Brain microvascular endothelial cell (primary cell): Measurements from ENCODE around the gene DLG1.

Source experiments
- DNase-seq: peaks from one replicate; pipeline ENCODE4 v3.0.0-alpha.2; 2020
- H3K27ac ChIP-seq: fragments of 250-450 bp; sonication (Bioruptor Pico); 2 replicates; pipeline ENCODE4 v1.5.1; 2020; ENCODE audit warnings: mild to moderate bottlenecking, moderate library complexity
- H3K27me3 ChIP-seq: fragments of 250-450 bp; sonication (Bioruptor Pico); replicated peaks from 2 replicates; pipeline ENCODE4 v1.5.1; 2020; ENCODE audit warnings: mild to moderate bottlenecking
- H3K36me3 ChIP-seq: fragments of 250-450 bp; sonication (Bioruptor Pico); replicated peaks from 2 replicates; pipeline ENCODE4 v1.5.1; 2020; ENCODE audit warnings: mild to moderate bottlenecking
- H3K4me3 ChIP-seq: 2 replicates; pipeline ENCODE4 v1.5.1; 2011; ENCODE audit warnings: low read depth, mild to moderate bottlenecking, control low read depth, low read length, moderate library complexity
- in situ Hi-C: cut with HindIII; loops from 2 replicates; pipeline ENCODE4 v1.10.0; 2017; ENCODE audit warnings: low sequenced_read_pairs, low pct_ligation_motif_present
- TF ChIP-seq, protein P1 (sequence below): IDR thresholded peaks from 2 replicates; pipeline ENCODE4 v1.5.1; 2011; ENCODE audit warnings: low read depth, mild to moderate bottlenecking, moderate library complexity, low read length, control low read depth, inconsistent platforms; ENCODE audit errors: missing control alignments

DLG1 gene

DNA sequence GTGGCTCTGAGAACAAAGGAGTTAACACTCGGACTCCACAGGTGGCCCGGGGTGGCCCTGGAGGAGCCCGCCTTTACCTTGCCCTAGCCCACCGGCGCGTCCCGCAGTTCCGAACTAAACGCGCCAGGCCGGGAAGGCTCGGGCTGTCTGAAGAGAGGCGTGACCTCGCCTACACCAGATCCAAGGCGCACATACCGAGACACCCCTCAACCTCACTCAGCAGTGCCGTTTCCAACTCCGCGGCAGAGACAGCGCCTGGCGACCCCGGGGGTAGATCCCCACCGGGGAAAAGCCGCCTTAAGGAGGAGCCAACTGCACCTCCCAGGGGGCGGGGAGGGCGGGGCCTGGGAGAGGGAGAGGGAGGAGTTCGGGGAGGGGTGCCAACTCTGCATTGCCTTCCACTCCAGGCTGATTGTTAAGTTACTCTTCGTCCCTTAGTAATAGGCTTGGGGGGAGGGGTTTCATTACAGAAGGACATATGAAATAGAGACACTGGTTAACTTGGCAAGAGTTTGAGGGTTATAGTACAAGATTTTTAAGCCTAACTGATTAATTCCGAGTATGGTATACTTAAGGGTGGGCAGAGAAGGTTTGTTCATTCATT, at the start of gene DLG1:
TSS of gene DLG1 (minus strand) at position 272 of the 604 bp plus-strand sequence. CDS start 1,408 bp downstream, outside the sequence.
- in situ Hi-C loops = loop anchor here (25.0 kb wide), 1 partner anchor 214 kb away; no protein-coding TSS in a partner anchor
- peak within 1 kb of the TSS; percentile 88 for H3K4me3 ChIP-seq
- no peaks in the 10 kb centered on the region for H3K27me3 ChIP-seq
- peak; percentile 95 for DNase-seq
- H3K36me3 ChIP-seq = peaks cover 22% of the 10 kb centered on the region
- TF ChIP-seq, protein P1, sequence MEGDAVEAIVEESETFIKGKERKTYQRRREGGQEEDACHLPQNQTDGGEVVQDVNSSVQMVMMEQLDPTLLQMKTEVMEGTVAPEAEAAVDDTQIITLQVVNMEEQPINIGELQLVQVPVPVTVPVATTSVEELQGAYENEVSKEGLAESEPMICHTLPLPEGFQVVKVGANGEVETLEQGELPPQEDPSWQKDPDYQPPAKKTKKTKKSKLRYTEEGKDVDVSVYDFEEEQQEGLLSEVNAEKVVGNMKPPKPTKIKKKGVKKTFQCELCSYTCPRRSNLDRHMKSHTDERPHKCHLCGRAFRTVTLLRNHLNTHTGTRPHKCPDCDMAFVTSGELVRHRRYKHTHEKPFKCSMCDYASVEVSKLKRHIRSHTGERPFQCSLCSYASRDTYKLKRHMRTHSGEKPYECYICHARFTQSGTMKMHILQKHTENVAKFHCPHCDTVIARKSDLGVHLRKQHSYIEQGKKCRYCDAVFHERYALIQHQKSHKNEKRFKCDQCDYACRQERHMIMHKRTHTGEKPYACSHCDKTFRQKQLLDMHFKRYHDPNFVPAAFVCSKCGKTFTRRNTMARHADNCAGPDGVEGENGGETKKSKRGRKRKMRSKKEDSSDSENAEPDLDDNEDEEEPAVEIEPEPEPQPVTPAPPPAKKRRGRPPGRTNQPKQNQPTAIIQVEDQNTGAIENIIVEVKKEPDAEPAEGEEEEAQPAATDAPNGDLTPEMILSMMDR = no peak
- H3K27ac ChIP-seq = peak within 1 kb of the TSS; percentile 96

DNA sequence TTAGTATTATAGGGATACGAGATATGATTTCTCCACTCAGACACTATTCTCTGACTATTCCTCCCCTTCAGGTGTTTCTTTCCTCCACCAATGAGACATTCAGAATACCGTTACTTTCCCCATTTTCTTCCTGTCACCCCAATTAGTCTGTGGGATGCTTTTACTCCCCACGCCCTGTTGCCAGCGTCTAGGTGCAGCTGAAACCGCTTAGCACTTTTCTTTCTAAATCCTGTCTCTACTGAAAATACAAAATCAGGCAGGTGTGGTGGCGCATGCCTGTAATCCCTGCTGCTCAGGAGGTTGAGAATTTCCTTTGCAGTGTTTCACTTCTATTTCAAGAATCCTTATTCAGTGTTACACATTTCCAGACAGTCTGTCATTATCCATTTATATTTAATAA, 49.6 kb upstream of the DLG1 start:
- no peak for DNase-seq
- H3K27ac ChIP-seq = no peak overlapping the region
- H3K4me3 ChIP-seq = no peak overlapping the region
- no peaks in the 10 kb centered on the region for H3K27me3 ChIP-seq
- TF ChIP-seq, protein P1 = no peak
- in situ Hi-C loops = no loop called here
- no peaks in the 10 kb centered on the region for H3K36me3 ChIP-seq

DNA sequence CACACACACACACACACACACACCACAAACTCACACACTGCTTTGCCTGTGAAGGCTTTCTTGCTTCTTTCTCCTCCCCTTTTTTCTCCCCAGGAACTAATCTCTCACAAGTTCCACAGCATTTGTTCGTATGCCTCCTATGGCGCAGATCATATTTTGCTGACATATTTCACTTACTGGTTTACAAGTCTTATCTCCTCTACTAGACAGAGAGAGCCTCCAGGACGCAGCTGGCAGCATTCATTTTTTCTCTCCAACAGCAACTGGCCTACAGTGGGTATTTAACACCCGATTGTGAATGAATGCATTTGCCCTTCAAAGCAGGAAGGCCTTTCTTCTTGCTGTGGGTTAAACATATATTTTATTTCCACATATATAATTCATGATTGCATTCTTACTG, 47.0 kb upstream of the DLG1 start:
- H3K27ac ChIP-seq = no peak overlapping the region
- no peaks in the 10 kb centered on the region for H3K27me3 ChIP-seq
- TF ChIP-seq, protein P1 = no peak
- H3K36me3 ChIP-seq = no peaks in the 10 kb centered on the region
- DNase-seq = no peak
- in situ Hi-C loops = no loop called here
- H3K4me3 ChIP-seq = no peak overlapping the region

DNA sequence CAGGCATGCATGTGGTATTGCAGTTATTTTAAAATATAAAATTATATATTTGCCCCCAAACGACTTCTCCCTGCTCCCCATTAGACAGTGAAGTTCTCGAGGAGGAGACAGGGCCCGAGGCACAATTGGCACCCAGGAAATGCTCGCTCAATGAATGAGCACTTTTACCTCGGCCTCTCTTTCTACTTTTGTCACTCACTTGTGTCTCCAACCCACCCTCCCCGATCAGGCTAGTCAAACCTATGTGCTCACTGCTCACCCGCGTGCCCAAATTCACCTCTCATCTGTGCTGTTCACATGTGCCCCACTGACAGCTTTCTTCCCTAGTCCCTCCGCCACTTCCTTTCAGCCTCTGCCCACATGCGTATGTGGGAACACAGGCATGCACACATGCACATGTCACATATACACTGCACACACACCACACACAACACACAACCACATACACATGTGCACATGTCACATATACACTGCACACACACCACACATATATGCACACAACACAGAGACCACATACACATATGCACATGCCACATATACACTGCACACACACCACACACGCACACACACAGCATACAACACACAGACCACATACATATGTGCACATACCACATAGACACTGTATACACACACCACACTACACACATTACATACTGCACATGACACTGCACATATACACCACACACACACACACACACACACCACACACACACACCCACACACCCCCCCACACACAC, 46.3 kb upstream of the DLG1 start:
- TF ChIP-seq, protein P1 = no peak
- in situ Hi-C loops = no loop called here
- Histone ChIP-seq H3K4me3 (no peak overlapping the region), H3K36me3 (no peaks in the 10 kb centered on the region), H3K27ac (no peak overlapping the region), H3K27me3 (no peaks in the 10 kb centered on the region)
- no peak for DNase-seq

DNA sequence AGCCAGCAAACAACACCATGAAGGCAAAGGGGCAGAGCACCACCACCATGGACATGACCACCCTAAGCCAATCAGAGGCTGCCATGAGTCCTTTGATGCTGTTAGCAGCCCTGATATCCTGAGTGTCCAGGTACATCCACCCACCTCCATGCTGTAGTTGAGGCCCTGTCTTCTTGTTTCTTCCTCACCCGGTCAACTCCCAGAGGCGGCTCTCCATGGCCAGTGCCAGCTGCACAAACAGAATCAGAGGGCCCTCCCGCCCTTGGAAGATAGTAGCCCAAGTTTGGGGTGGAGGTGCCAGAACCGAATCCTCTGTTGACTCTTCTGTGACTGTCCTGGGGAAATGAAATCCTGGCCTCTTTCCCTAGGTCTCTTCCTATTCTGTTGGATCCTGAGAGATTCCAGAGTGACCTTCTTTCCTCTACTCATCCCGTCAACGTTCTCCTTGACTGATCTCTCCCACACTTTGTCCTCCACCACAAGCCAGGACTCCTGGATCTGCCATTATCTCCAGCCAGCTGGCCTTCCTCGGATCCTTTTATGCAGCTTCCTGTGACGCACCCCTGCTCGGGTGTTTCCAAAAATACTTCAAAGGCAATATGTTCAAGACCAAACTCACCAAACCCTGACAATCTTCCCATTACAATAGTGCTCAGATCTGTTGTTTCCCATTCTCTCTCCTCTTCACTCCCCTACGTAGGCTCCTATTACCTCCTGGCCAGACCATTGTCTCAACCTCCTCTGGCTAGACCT, 45.4 kb upstream of the DLG1 start:
- DNase-seq = no peak
- Histone ChIP-seq H3K4me3 (no peak overlapping the region), H3K27ac (no peak overlapping the region), H3K27me3 (no peaks in the 10 kb centered on the region), H3K36me3 (no peaks in the 10 kb centered on the region)
- TF ChIP-seq, protein P1 = no peak
- in situ Hi-C loops = no loop called here
